DOHH2 (cell line): Measurements from ENCODE around the gene SERPING1.

Experiments
- H3F3A ChIP-seq: fragments of 200-600 bp; sonication (generic), shearing (Covaris generic); 2 replicates; pipeline ENCODE4 v1.6.0; 2016; ENCODE audit warnings: antibody characterized with exemption, mild to moderate bottlenecking; ENCODE audit not compliant: control insufficient read depth, insufficient read depth
- H3K27ac ChIP-seq: fragments of 200-600 bp; sonication (generic); 2 replicates; pipeline ENCODE4 v1.5.1; 2014; ENCODE audit warnings: low read depth, mild to moderate bottlenecking, low read length, moderate library complexity
- H3K27me3 ChIP-seq: fragments of 200-600 bp; sonication (generic); 2 replicates; pipeline ENCODE4 v1.6.1; 2014; ENCODE audit warnings: mild to moderate bottlenecking, low read length, mixed read lengths; ENCODE audit not compliant: control insufficient read depth
- H3K36me3 ChIP-seq: fragments of 200-600 bp; sonication (generic); 2 replicates; pipeline ENCODE4 v1.6.1; 2014; ENCODE audit warnings: mild to moderate bottlenecking, low read length, moderate library complexity, mixed read lengths; ENCODE audit not compliant: control insufficient read depth
- H3K4me1 ChIP-seq: fragments of 200-600 bp; sonication (generic); 2 replicates; pipeline ENCODE4 v1.6.1; 2014; ENCODE audit warnings: mild to moderate bottlenecking, low read length, mixed read lengths; ENCODE audit not compliant: control insufficient read depth
- H3K4me2 ChIP-seq: fragments of 200-600 bp; sonication (generic); 2 replicates; pipeline ENCODE4 v1.6.0; 2014; ENCODE audit warnings: mild to moderate bottlenecking, low read length, moderate library complexity
- H3K4me3 ChIP-seq: fragments of 200-600 bp; sonication (generic); 2 replicates; pipeline ENCODE4 v1.5.1; 2014; ENCODE audit warnings: mild to moderate bottlenecking, low read length, mixed read lengths
- H3K79me2 ChIP-seq: fragments of 200-600 bp; sonication (generic); 2 replicates; pipeline ENCODE4 v1.6.1; 2014; ENCODE audit warnings: mild to moderate bottlenecking, low read length, mixed read lengths; ENCODE audit not compliant: control insufficient read depth
- H3K9me2 ChIP-seq: fragments of 200-600 bp; sonication (generic); replicated peaks from 2 replicates; pipeline ENCODE4 v1.6.1; 2014; ENCODE audit warnings: mild to moderate bottlenecking, low read length, mixed read lengths; ENCODE audit not compliant: control insufficient read depth
- H3K9me3 ChIP-seq: fragments of 200-600 bp; sonication (generic); 2 replicates; pipeline ENCODE4 v1.6.1; 2014; ENCODE audit warnings: antibody characterized with exemption, low read length, mixed read lengths; ENCODE audit not compliant: control insufficient read depth, insufficient read depth
- H4K20me1 ChIP-seq: fragments of 200-600 bp; sonication (generic); 2 replicates; pipeline ENCODE4 v1.6.0; 2014; ENCODE audit warnings: low read depth, mild to moderate bottlenecking, antibody characterized with exemption, low read length, moderate library complexity; ENCODE audit not compliant: control insufficient read depth, insufficient read depth
- CTCF ChIP-seq: fragments of 200-600 bp; sonication (generic); IDR thresholded peaks from one replicate; pipeline ENCODE4 v1.5.1; 2014; ENCODE audit warnings: antibody characterized with exemption, mild to moderate bottlenecking, low read depth, low read length; ENCODE audit not compliant: poor library complexity, severe bottlenecking
- EZH2phosphoT487 ChIP-seq: fragments of 200-600 bp; sonication (generic); IDR thresholded peaks from 2 replicates; pipeline ENCODE4 v1.6.1; 2017; ENCODE audit warnings: borderline replicate concordance, mild to moderate bottlenecking, antibody characterized with exemption, low read length, moderate library complexity, mixed read lengths

Gene SERPING1

GRCh38 chr11:57637626-57638004 is 40.1 kb downstream of the SERPING1 start:
- Histone ChIP-seq H3F3A (no peaks in the 10 kb centered on the region), H4K20me1 (no peaks in the 10 kb centered on the region), H3K27me3 (peaks cover 30% of the 10 kb centered on the region), H3K9me3 (no peaks in the 10 kb centered on the region), H3K9me2 (no peaks in the 10 kb centered on the region), H3K4me3 (no peak overlapping the region), H3K36me3 (no peaks in the 10 kb centered on the region), H3K4me1 (no peaks in the 10 kb centered on the region), H3K79me2 (no peaks in the 10 kb centered on the region), H3K27ac (no peak overlapping the region), H3K4me2 (no peak overlapping the region)
- no peak for TF ChIP-seq CTCF

GRCh38 chr11:57638005-57638781 is 40.7 kb downstream of the SERPING1 start:
- no peak overlapping the region for H3K27ac ChIP-seq
- peaks cover 30% of the 10 kb centered on the region for H3K27me3 ChIP-seq
- no peaks in the 10 kb centered on the region for H3K36me3 ChIP-seq
- no peaks in the 10 kb centered on the region for H3K4me1 ChIP-seq
- H3K79me2 ChIP-seq: no peaks in the 10 kb centered on the region
- H3F3A ChIP-seq: no peaks in the 10 kb centered on the region
- H4K20me1 ChIP-seq: no peaks in the 10 kb centered on the region
- no peaks in the 10 kb centered on the region for H3K9me2 ChIP-seq
- no peak overlapping the region for H3K4me3 ChIP-seq
- no peak overlapping the region for H3K4me2 ChIP-seq
- TF ChIP-seq EZH2phosphoT487 (no peak), CTCF (no peak)
- no peaks in the 10 kb centered on the region for H3K9me3 ChIP-seq

- no peaks in the 10 kb centered on the region for H3K9me3 ChIP-seq
Observed at GRCh38 chr11:57638811-57639320, 41.4 kb downstream of the SERPING1 start.

More at GRCh38 chr11:57638811-57639320, 41.4 kb downstream of the SERPING1 start:
- no peaks in the 10 kb centered on the region for H3K9me2 ChIP-seq
- H3K4me3 ChIP-seq: no peak overlapping the region
- no peaks in the 10 kb centered on the region for H4K20me1 ChIP-seq
- H3K4me2 ChIP-seq: no peak overlapping the region
- no peaks in the 10 kb centered on the region for H3K36me3 ChIP-seq
- H3K27ac ChIP-seq: no peak overlapping the region
- no peaks in the 10 kb centered on the region for H3K79me2 ChIP-seq
- no peak for TF ChIP-seq EZH2phosphoT487
- TF ChIP-seq CTCF: no peak
- H3F3A ChIP-seq: no peaks in the 10 kb centered on the region
- H3K27me3 ChIP-seq: peaks cover 30% of the 10 kb centered on the region
- no peaks in the 10 kb centered on the region for H3K4me1 ChIP-seq
